Naive thymus-derived CD4-positive, alpha-beta T cell (primary cell): ENCODE measurements around the gene FBRSL1. TPM values are rescaled to one million over a fixed set of nuclear protein-coding genes. Genes with fewer than 3 reads are reported as not detected.

Source experiments
- ATAC-seq: fragments of 150-1000 bp; cut with Tn5 transposase; 2 replicates; pipeline ENCODE4 v1.10.0; 2021; ENCODE audit warnings: mild to moderate bottlenecking, moderate library complexity
- CTCF ChIA-PET: fragments of 350-600 bp; sonication (Branson Sonifier 250); formaldehyde crosslinking; loops from one replicate; lab custom pipeline; 2021; ENCODE audit warnings: antibody characterized with exemption; lab: Charles Lee
- POLR2A ChIA-PET: fragments of 350-600 bp; sonication (Branson Sonifier 250); formaldehyde crosslinking; loops from one replicate; lab custom pipeline; 2021; ENCODE audit warnings: antibody characterized with exemption, inconsistent platforms; lab: Charles Lee
- DNase-seq, 9 donors: peaks; one replicate each; pipeline versions ENCODE4 v3.0.0 to v3.0.0-alpha.2; 2020 to 2022; ENCODE audit warnings: mixed read lengths in 1 of 9
- H3K27ac ChIP-seq: one replicate; pipeline ENCODE4 v1.7.0; 2013; ENCODE audit warnings: mild to moderate bottlenecking, low read depth, low read length, moderate library complexity
- H3K27me3 ChIP-seq, 2 donors: one replicate each; pipeline ENCODE4 v1.7.0; 2013; ENCODE audit warnings: low read length in 2 of 2, mild to moderate bottlenecking in 2 of 2, moderate library complexity in 2 of 2; ENCODE audit not compliant: control insufficient read depth in 2 of 2, insufficient read depth in 2 of 2
- H3K36me3 ChIP-seq, 3 experiments: 1 replicate in 2 of 3; 2 replicates in 1 of 3; pipeline ENCODE4 v1.7.0; 2013; ENCODE audit warnings: low read length in 3 of 3, mild to moderate bottlenecking in 3 of 3, moderate library complexity in 1 of 3; ENCODE audit not compliant: insufficient read depth in 3 of 3, control insufficient read depth in 2 of 3
- H3K4me1 ChIP-seq, 2 donors: one replicate each; pipeline ENCODE4 v1.7.0; 2013; ENCODE audit warnings: low read length in 2 of 2, mild to moderate bottlenecking in 2 of 2, moderate library complexity in 1 of 2; ENCODE audit not compliant: control insufficient read depth in 2 of 2, insufficient read depth in 2 of 2
- H3K4me3 ChIP-seq: 2 replicates; pipeline ENCODE4 v1.7.0; 2013; ENCODE audit warnings: mild to moderate bottlenecking, low read length
- H3K9me3 ChIP-seq, 3 experiments: 1 replicate in 2 of 3; 2 replicates in 1 of 3; pipeline ENCODE4 v1.7.0; 2013; ENCODE audit warnings: low read length in 3 of 3; ENCODE audit not compliant: control insufficient read depth in 2 of 3
- H3K27ac Mint-ChIP-seq, 9 donors: one replicate each; pipeline ENCODE4 v1.8.0; 2020 to 2022; ENCODE audit warnings: mixed read lengths in 9 of 9, mild to moderate bottlenecking in 8 of 9, moderate library complexity in 5 of 9, inconsistent platforms in 2 of 9
- H3K27me3 Mint-ChIP-seq, 5 donors: one replicate each; pipeline ENCODE4 v1.8.0; 2021 to 2022; ENCODE audit warnings: mixed read lengths in 5 of 5, mild to moderate bottlenecking in 1 of 5
- H3K36me3 Mint-ChIP-seq, 5 donors: one replicate each; pipeline ENCODE4 v1.8.0; 2020 to 2022; ENCODE audit warnings: mixed read lengths in 5 of 5, mild to moderate bottlenecking in 3 of 5, inconsistent platforms in 1 of 5
- H3K4me1 Mint-ChIP-seq, 7 donors: one replicate each; pipeline ENCODE4 v1.8.0; 2020 to 2022; ENCODE audit warnings: mixed read lengths in 7 of 7, mild to moderate bottlenecking in 3 of 7, inconsistent platforms in 1 of 7
- H3K4me3 Mint-ChIP-seq, 10 donors: one replicate each; pipeline ENCODE4 v1.8.0; 2020 to 2022; ENCODE audit warnings: mild to moderate bottlenecking in 10 of 10, mixed read lengths in 10 of 10, moderate library complexity in 6 of 10, inconsistent platforms in 2 of 10
- H3K9me3 Mint-ChIP-seq, 11 donors: one replicate each; pipeline ENCODE4 v1.8.0; 2020 to 2022; ENCODE audit warnings: mixed read lengths in 11 of 11, mild to moderate bottlenecking in 4 of 11, inconsistent platforms in 1 of 11, moderate library complexity in 1 of 11
- intact Hi-C, 2 donors: fragments of 100-400 bp; cut with micrococcal nuclease; formaldehyde crosslinking; loops; one replicate each; pipeline ENCODE4 v1.15.1; 2023
- polyA plus RNA-seq, 2 donors: library from polyadenylated mRNA; unstranded; fragments of 300-500 nt; fragmentation: Illumina TruSeq; gene quantifications; one replicate each; pipeline ENCODE4 v1.2.3, GENCODE V29; 2021
- total RNA-seq, 6 experiments: library from RNA in 5 of 6; stranded (reverse) in 5 of 6; gene quantifications; 1 replicate in 5 of 6; 2 replicates in 1 of 6; pipeline ENCODE4 v1.2.3 and lab custom pipeline; 2021 to 2026

The FBRSL1 gene
- total and polyA plus RNA-seq, 7 experiments from 2014 or later = 0.77 to 105 (median 90.9) TPM

DNA sequence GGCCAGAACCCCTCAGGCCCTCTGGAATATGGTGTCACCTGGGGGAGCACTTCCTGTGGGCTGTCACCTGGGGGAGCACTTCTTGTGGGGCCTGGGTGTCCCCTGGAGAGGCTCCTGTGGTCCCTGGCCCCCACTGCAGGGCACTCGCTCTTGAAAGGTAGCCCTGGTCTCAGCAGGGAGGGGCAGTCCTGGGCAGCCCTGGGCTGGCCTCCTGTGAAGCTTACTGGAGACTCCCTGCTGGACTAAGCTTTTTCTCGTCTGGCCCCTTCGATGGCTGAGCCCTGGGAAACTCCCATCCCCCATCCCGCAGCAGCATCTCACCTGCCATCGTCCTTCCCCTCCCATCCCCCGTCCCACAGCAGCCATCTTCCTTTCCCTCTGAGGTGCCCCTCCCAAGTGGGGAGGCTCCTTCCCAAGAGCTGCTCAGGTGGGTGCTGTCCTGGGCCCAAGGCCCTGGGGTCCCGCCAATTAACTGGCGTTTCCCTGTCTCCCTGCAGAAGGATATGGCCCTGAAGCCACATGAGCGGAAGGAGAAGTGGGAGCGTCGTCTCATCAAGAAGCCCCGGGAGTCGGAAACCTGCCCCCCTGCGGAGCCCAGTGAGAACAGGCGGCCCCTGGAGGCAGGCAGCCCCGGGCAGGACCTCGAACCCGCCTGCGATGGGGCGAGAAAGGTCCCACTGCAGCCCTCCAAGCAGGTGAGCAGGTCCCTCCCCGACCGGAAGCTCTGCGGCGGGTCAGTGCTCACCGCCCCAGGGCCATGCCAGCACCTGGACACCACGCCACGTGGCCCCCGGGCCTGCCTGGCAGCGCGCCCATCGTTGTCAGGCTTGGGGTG lies 17.9 kb downstream of the FBRSL1 start:
- H3K36me3 Mint-ChIP-seq = no peaks in the 10 kb centered on the region
- peaks cover 28 to 50% (median 35%) of the 10 kb centered on the region in 7 donors for H3K4me1 Mint-ChIP-seq
- ATAC-seq = no peak
- H3K4me1 ChIP-seq = peaks cover 10 to 33% of the 10 kb centered on the region in 2 donors
- no peaks in the 10 kb centered on the region for H3K27me3 Mint-ChIP-seq
- H3K27ac Mint-ChIP-seq = peak overlapping the region in 2 of 9 donors; percentile 86 to 90
- H3K36me3 ChIP-seq = peaks cover 0 to 47% (median 0%) of the 10 kb centered on the region in 3 experiments
- peak overlapping the region in 2 of 10 donors; percentile 69 to 77 for H3K4me3 Mint-ChIP-seq
- no peaks in the 10 kb centered on the region for H3K27me3 ChIP-seq
- H3K4me3 ChIP-seq = no peak overlapping the region
- peak overlapping the region; percentile 73 for H3K27ac ChIP-seq
- CTCF ChIA-PET = no interaction called here
- intact Hi-C loops = loop anchor here in 1 of 2 donors (2.0 kb wide), 1 partner anchor 19 kb away; no protein-coding TSS in a partner anchor
- H3K9me3 Mint-ChIP-seq = peaks cover 0 to 2% (median 0%) of the 10 kb centered on the region in 11 donors
- POLR2A ChIA-PET = interaction anchor here (1.5 to 1.6 kb wide), 2 partner anchors 12 to 19 kb away, joined by 3 to 7 read pairs; no protein-coding TSS in a partner anchor
- no peak for DNase-seq
- no peaks in the 10 kb centered on the region for H3K9me3 ChIP-seq

GRCh38 chr12:132508491-132508740 lies 18.5 kb downstream of the FBRSL1 start:
- Histone ChIP-seq H3K36me3 (peaks cover 0 to 53% (median 0%) of the 10 kb centered on the region in 3 experiments), H3K4me1 (peaks cover 10 to 27% of the 10 kb centered on the region in 2 donors), H3K27ac (no peak overlapping the region), H3K4me3 (no peak overlapping the region), H3K9me3 (no peaks in the 10 kb centered on the region), H3K27me3 (no peaks in the 10 kb centered on the region)
- intact Hi-C loops = no loop called here
- H3K27me3 Mint-ChIP-seq = no peaks in the 10 kb centered on the region
- H3K4me3 Mint-ChIP-seq = peak overlapping the region in 1 of 10 donors; percentile 9
- no peak overlapping the region for H3K27ac Mint-ChIP-seq
- CTCF ChIA-PET = no interaction called here
- ATAC-seq (no peak), DNase-seq (no peak)
- peaks cover 23 to 44% (median 34%) of the 10 kb centered on the region in 7 donors for H3K4me1 Mint-ChIP-seq
- POLR2A ChIA-PET = no interaction called here
- H3K9me3 Mint-ChIP-seq = no peaks in the 10 kb centered on the region
- no peaks in the 10 kb centered on the region for H3K36me3 Mint-ChIP-seq

DNA sequence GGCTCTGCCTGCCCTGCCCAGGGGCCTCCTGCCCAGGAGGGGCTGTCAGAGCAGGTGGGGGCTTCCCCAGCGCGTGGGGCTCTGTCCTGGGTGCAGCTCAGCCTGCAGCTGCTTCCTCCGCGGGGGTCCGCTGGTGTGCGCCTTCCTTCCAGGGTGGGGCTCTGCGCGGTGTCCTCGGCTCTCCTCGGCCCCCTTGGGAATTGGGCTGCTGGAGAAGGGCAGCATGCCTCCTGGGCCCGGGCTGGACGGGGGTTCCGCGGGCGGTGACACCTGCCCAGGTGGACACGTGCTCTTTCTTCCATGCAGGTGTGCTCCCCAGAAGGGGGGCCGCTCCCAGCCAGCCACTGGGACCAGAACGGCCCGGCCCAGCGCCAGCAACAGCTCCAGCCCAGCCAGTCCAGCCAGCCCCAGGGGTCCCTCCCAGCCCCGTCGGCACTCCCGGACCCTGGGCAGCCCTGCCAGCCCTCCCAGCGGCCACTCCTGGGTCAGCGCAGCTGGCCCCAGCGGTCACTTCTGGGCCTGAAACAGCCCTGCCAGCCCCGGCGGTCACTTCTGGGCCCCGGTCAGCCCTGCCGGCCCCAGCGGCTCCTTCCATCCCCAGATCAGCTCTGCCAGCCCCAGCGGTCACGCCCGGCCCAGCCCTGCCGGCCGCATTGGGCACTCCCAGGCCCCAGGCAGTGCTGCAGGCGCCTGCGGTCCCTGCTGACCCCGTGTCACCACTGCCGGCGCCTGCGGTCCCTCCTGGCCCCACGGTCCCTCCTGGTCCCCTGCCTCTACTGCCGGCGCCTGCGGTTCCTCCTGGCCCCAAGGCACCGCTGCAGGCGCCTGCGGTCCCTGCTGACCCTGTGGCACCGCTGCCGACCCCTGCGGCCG lies 19.1 kb downstream of the FBRSL1 start:
- CTCF ChIA-PET = no interaction called here
- POLR2A ChIA-PET = no interaction called here

DNA sequence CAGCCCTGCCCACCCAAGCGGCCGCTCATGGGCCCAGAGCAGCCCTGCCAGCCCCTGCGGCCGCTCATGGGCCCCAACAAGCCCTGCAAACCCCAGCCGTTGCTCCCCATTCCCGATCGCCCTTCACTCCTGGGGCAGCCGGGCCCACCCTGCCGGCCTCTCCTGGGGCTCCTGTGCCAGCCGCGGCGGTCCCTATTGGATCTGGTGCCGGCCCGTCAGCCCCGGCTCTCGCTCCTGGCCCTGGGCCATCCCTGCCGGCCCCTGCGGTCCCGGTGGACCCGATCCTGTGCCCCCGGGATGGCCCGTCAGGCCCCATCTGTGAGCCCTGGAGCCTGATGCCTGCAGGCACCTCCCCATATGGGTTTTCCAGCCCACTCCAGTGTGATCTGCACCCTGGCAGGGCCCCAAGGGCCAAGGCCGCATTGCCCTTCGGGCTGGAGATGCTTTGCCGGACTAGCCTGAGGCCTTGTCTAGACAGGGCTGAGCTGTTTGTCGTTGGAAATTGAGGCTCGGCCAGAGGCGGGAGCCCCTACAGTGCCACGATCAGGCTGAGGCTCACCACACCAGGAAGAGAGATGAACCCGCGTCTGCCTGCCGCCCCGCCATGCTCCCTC lies 20.3 kb downstream of the FBRSL1 start:
- POLR2A ChIA-PET = no interaction called here
- peaks cover 0 to 4% (median 3%) of the 10 kb centered on the region in 5 donors for H3K36me3 Mint-ChIP-seq

More for the DNA sequence above, 19.1 kb downstream of the FBRSL1 start:
- H3K27me3 Mint-ChIP-seq = no peaks in the 10 kb centered on the region
- no peak overlapping the region for H3K4me3 Mint-ChIP-seq
- Histone ChIP-seq H3K9me3 (no peaks in the 10 kb centered on the region), H3K36me3 (peaks cover 0 to 60% (median 0%) of the 10 kb centered on the region in 3 experiments), H3K4me1 (peaks cover 10 to 23% of the 10 kb centered on the region in 2 donors), H3K27ac (no peak overlapping the region), H3K4me3 (no peak overlapping the region), H3K27me3 (no peaks in the 10 kb centered on the region)
- no peaks in the 10 kb centered on the region for H3K36me3 Mint-ChIP-seq
- H3K9me3 Mint-ChIP-seq = no peaks in the 10 kb centered on the region
- intact Hi-C loops = no loop called here
- peaks cover 18 to 38% (median 30%) of the 10 kb centered on the region in 7 donors for H3K4me1 Mint-ChIP-seq
- ATAC-seq = no peak
- H3K27ac Mint-ChIP-seq = no peak overlapping the region
- no peak for DNase-seq

DNA sequence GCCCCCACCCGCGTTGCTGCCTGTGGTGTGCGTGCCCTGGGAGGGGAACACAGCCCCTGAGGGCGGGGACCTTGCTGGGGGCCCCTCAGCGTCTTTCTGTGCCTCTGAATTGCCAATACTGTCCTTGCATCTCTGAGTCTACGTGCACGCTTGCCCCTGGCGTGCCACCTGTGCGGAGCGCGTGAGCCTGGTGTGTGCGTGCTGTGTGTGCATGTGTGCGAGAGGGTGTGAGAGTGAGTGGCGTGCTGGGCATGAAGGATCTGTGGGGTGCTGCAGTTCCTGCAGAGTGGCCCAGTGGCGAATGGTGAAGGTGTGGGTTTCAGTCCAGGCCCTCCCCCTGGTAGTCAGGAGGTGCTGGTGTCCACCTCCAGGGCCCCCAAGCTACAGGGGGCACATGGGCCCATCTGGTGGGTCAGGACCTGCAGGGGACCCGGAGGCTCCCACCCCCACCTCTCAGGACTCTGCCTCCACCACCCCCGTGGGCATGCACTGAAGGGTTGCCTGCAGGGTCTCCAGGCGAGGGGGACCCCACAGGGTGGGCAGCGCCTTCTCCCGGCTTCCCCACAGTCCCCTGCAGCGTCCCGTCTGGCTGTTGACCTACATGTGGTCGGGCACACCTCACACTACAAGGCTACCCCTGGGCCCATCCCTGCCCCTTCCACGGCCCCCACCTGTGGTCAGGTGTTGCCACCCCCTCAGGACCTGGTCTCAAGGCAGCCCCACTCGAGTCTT lies 21.0 kb downstream of the FBRSL1 start:
- Histone ChIP-seq H3K9me3 (no peaks in the 10 kb centered on the region), H3K36me3 (peaks cover 0 to 69% (median 0%) of the 10 kb centered on the region in 3 experiments), H3K4me3 (no peak overlapping the region), H3K27ac (no peak overlapping the region), H3K4me1 (peaks cover 2 to 19% of the 10 kb centered on the region in 2 donors), H3K27me3 (no peaks in the 10 kb centered on the region)
- H3K4me3 Mint-ChIP-seq = no peak overlapping the region
- no peak for DNase-seq
- peaks cover 0 to 11% (median 9%) of the 10 kb centered on the region in 5 donors for H3K36me3 Mint-ChIP-seq
- intact Hi-C loops = no loop called here
- no peak for ATAC-seq
- H3K4me1 Mint-ChIP-seq = peaks cover 8 to 24% (median 16%) of the 10 kb centered on the region in 7 donors
- ChIA-PET POLR2A (no interaction called here), CTCF (no interaction called here)
- peak overlapping the region in 1 of 9 donors; percentile 54 for H3K27ac Mint-ChIP-seq
- H3K9me3 Mint-ChIP-seq = peaks cover 0 to 8% (median 0%) of the 10 kb centered on the region in 11 donors
- H3K27me3 Mint-ChIP-seq = no peaks in the 10 kb centered on the region

More for the DNA sequence above, 20.3 kb downstream of the FBRSL1 start:
- Histone ChIP-seq H3K9me3 (no peaks in the 10 kb centered on the region), H3K36me3 (peaks cover 0 to 68% (median 0%) of the 10 kb centered on the region in 3 experiments), H3K27me3 (no peaks in the 10 kb centered on the region), H3K27ac (no peak overlapping the region), H3K4me1 (peaks cover 5 to 23% of the 10 kb centered on the region in 2 donors), H3K4me3 (no peak overlapping the region)
- CTCF ChIA-PET = no interaction called here
- intact Hi-C loops = no loop called here
- H3K4me3 Mint-ChIP-seq = no peak overlapping the region
- DNase-seq = no peak
- H3K4me1 Mint-ChIP-seq = peaks cover 14 to 28% (median 21%) of the 10 kb centered on the region in 7 donors
- H3K27me3 Mint-ChIP-seq = no peaks in the 10 kb centered on the region
- no peak for ATAC-seq
- peaks cover 0 to 1% (median 0%) of the 10 kb centered on the region in 11 donors for H3K9me3 Mint-ChIP-seq
- no peak overlapping the region for H3K27ac Mint-ChIP-seq
